SH-SY5Y (cell line): ENCODE measurements around the gene LHX3.

Experiments used
- GATA2 ChIP-seq: IDR thresholded peaks from 2 replicates; pipeline ENCODE4 v1.6.1; 2011; ENCODE audit warnings: mild to moderate bottlenecking, low read depth, low read length
- GATA3 ChIP-seq: IDR thresholded peaks from 2 replicates; pipeline ENCODE4 v1.6.1; 2011; ENCODE audit warnings: low read depth, mild to moderate bottlenecking, low read length, moderate library complexity

- TF ChIP-seq GATA3 (no peak), GATA2 (no peak)
These were observed 26.7 kb downstream of the LHX3 start for GRCh38 chr9:136178061-136178772.
